SK-N-SH treated with all-trans-retinoic acid at 6 μM for 48 hours (cell line): ENCODE measurements around the gene GRK7.
"Not testable (repeated sequence)": the region's sequence is repeated elsewhere in the genome, so short reads cannot be mapped to it uniquely, and the experiment has no call there.

Source experiments
- ATAC-seq: fragments of 200-7000 bp; cut with Tn5 transposase; 3 replicates; pipeline ENCODE4 v1.9.1; 2020; ENCODE audit warnings: mild to moderate bottlenecking, moderate library complexity
- ARNTL ChIP-seq: fragments of 450-650 bp; formaldehyde crosslinking; IDR thresholded peaks from 2 replicates; pipeline ENCODE4 v1.5.0; 2020; ENCODE audit warnings: low read depth, mild to moderate bottlenecking, moderate library complexity, borderline replicate concordance
- BACH2 ChIP-seq: fragments of 250-450 bp; sonication (Bioruptor Pico); IDR thresholded peaks from 2 replicates; pipeline ENCODE4 v1.9.0; 2021; ENCODE audit warnings: mild to moderate bottlenecking, borderline replicate concordance
- CSDC2 ChIP-seq: fragments of 250-450 bp; sonication (Bioruptor Pico); IDR thresholded peaks from 2 replicates; pipeline ENCODE4 v1.5.0; 2020; ENCODE audit warnings: mild to moderate bottlenecking, moderate library complexity
- ESRRG ChIP-seq: fragments of 250-450 bp; sonication (Bioruptor Pico); IDR thresholded peaks from 2 replicates; pipeline ENCODE4 v1.6.1; 2021; ENCODE audit warnings: mild to moderate bottlenecking
- GLIS3 ChIP-seq: fragments of 250-450 bp; sonication (Bioruptor Pico); IDR thresholded peaks from 2 replicates; pipeline ENCODE4 v1.5.0; 2020; ENCODE audit warnings: mild to moderate bottlenecking, moderate library complexity
- ISL1 ChIP-seq: fragments of 250-450 bp; sonication (Bioruptor Pico); IDR thresholded peaks from 2 replicates; pipeline ENCODE4 v2.1.2; 2022; ENCODE audit warnings: mild to moderate bottlenecking, moderate library complexity
- OSR1 ChIP-seq: fragments of 250-450 bp; sonication (Bioruptor Pico); IDR thresholded peaks from 2 replicates; pipeline ENCODE4 v1.8.0; 2022; ENCODE audit warnings: moderate library complexity, mild to moderate bottlenecking, inconsistent platforms
- PPARA ChIP-seq: fragments of 250-450 bp; sonication (Bioruptor Pico); IDR thresholded peaks from 2 replicates; pipeline ENCODE4 v1.5.0; 2020; ENCODE audit warnings: mild to moderate bottlenecking, borderline replicate concordance
- SNAI2 ChIP-seq: fragments of 250-450 bp; sonication (Bioruptor Pico); IDR thresholded peaks from 2 replicates; pipeline ENCODE4 v1.5.0; 2020; ENCODE audit warnings: mild to moderate bottlenecking, moderate library complexity
- TCF4 ChIP-seq: fragments of 250-450 bp; sonication (Bioruptor Pico); IDR thresholded peaks from 2 replicates; pipeline ENCODE4 v1.8.0; 2021; ENCODE audit warnings: mild to moderate bottlenecking, moderate library complexity, borderline replicate concordance
- TOX ChIP-seq: fragments of 250-450 bp; sonication (Bioruptor Pico); IDR thresholded peaks from 2 replicates; pipeline ENCODE4 v1.8.0; 2021; ENCODE audit warnings: mild to moderate bottlenecking, moderate library complexity, borderline replicate concordance
- ZC3H10 ChIP-seq: fragments of 250-450 bp; sonication (Bioruptor Pico); IDR thresholded peaks from 2 replicates; pipeline ENCODE4 v1.5.1; 2021; ENCODE audit warnings: mild to moderate bottlenecking, moderate library complexity
- ZFP3 ChIP-seq: fragments of 250-450 bp; sonication (Bioruptor Pico); IDR thresholded peaks from 2 replicates; pipeline ENCODE4 v1.5.0; 2020; ENCODE audit warnings: mild to moderate bottlenecking, moderate library complexity
- ZFP30 ChIP-seq: fragments of 450-650 bp; formaldehyde crosslinking; IDR thresholded peaks from 2 replicates; pipeline ENCODE4 v1.5.0; 2022; ENCODE audit warnings: mild to moderate bottlenecking, moderate library complexity
- ZNF565 ChIP-seq: fragments of 450-650 bp; formaldehyde crosslinking; conservative IDR thresholded peaks from 2 replicates; pipeline ENCODE4 v1.5.0; 2020; ENCODE audit warnings: low read depth, mild to moderate bottlenecking, moderate library complexity
- ZNF70 ChIP-seq: fragments of 450-650 bp; formaldehyde crosslinking; IDR thresholded peaks from 2 replicates; pipeline ENCODE4 v1.5.0; 2020; ENCODE audit warnings: mild to moderate bottlenecking, moderate library complexity
- ZNF8 ChIP-seq: fragments of 450-650 bp; formaldehyde crosslinking; IDR thresholded peaks from 2 replicates; pipeline ENCODE4 v1.5.0; 2020; ENCODE audit warnings: mild to moderate bottlenecking, moderate library complexity
- TF ChIP-seq, protein P1 (sequence below): fragments of 250-450 bp; sonication (Bioruptor Pico); IDR thresholded peaks from 2 replicates; pipeline ENCODE4 v1.5.1; 2020; ENCODE audit warnings: low read depth, mild to moderate bottlenecking, moderate library complexity
- TF ChIP-seq, protein P2 (sequence below): fragments of 250-450 bp; sonication (Bioruptor Pico); IDR thresholded peaks from 2 replicates; pipeline ENCODE4 v1.8.0; 2020; ENCODE audit warnings: mild to moderate bottlenecking, moderate library complexity, borderline replicate concordance
- TF ChIP-seq, protein P3 (sequence below): fragments of 250-450 bp; sonication (Bioruptor Pico); IDR thresholded peaks from 2 replicates; pipeline ENCODE4 v1.5.1; 2021; ENCODE audit warnings: mild to moderate bottlenecking, moderate library complexity
- TF ChIP-seq, protein P4 (sequence below): fragments of 250-450 bp; sonication (Bioruptor Pico); IDR thresholded peaks from 2 replicates; pipeline ENCODE4 v1.8.0; 2021; ENCODE audit warnings: low read depth, mild to moderate bottlenecking, moderate library complexity, borderline replicate concordance

GRK7 gene

DNA sequence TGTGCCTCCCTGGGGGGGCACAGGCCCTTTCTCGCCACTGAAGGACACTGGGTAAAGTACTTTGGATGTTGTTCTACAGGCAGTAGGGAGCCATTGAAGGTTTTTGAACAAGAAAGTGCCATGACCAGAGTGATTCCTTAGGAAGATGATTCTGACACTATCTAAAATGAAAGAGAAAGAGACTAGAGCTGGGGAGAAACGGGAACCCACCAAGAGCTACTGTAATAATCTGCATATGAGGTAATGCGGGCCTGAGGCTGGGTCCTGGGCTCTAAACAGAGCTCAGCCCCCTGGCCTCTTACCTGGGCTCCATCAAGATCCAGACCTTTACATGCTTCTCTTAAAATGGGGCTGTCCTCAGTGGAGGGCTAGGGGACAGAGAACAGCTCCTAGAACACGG, 24.9 kb downstream of the GRK7 start:
- TF ChIP-seq TOX (CRISPR knock-in tag) (no peak), PPARA (CRISPR knock-in tag) (no peak), TCF4 (CRISPR knock-in tag) (no peak), CSDC2 (CRISPR knock-in tag) (no peak), ZC3H10 (CRISPR knock-in tag) (no peak), ZNF565 (no peak), GLIS3 (CRISPR knock-in tag) (no peak), BACH2 (no peak), ESRRG (CRISPR knock-in tag) (no peak)
- TF ChIP-seq, protein P1, sequence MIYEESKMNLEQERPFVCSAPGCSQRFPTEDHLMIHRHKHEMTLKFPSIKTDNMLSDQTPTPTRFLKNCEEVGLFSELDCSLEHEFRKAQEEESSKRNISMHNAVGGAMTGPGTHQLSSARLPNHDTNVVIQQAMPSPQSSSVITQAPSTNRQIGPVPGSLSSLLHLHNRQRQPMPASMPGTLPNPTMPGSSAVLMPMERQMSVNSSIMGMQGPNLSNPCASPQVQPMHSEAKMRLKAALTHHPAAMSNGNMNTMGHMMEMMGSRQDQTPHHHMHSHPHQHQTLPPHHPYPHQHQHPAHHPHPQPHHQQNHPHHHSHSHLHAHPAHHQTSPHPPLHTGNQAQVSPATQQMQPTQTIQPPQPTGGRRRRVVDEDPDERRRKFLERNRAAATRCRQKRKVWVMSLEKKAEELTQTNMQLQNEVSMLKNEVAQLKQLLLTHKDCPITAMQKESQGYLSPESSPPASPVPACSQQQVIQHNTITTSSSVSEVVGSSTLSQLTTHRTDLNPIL (CRISPR knock-in tag): no peak
- TF ChIP-seq, protein P2, sequence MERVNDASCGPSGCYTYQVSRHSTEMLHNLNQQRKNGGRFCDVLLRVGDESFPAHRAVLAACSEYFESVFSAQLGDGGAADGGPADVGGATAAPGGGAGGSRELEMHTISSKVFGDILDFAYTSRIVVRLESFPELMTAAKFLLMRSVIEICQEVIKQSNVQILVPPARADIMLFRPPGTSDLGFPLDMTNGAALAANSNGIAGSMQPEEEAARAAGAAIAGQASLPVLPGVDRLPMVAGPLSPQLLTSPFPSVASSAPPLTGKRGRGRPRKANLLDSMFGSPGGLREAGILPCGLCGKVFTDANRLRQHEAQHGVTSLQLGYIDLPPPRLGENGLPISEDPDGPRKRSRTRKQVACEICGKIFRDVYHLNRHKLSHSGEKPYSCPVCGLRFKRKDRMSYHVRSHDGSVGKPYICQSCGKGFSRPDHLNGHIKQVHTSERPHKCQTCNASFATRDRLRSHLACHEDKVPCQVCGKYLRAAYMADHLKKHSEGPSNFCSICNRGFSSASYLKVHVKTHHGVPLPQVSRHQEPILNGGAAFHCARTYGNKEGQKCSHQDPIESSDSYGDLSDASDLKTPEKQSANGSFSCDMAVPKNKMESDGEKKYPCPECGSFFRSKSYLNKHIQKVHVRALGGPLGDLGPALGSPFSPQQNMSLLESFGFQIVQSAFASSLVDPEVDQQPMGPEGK (CRISPR knock-in tag): no peak
- ATAC-seq: no peak

DNA sequence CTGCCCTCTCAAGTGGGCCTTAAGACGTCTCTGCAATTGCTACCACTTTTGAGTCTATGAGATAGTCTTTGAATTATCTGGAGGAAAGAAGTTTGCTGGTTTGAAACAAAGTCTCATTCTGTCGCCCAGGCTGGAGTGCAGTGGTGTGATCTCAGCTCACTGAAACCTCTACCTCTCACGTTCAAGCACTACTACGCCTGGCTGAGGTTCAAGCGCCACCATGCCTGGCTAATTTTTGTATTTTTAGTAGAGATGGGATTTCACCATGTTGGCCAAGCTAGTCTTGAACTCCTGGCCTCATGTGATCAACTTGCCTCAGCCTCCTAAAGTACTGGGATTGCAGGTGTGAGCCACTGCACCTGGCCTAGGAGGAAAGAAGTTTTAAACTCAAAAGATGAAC, 25.5 kb downstream of the GRK7 start:
- ATAC-seq: not testable (repeated sequence)

DNA sequence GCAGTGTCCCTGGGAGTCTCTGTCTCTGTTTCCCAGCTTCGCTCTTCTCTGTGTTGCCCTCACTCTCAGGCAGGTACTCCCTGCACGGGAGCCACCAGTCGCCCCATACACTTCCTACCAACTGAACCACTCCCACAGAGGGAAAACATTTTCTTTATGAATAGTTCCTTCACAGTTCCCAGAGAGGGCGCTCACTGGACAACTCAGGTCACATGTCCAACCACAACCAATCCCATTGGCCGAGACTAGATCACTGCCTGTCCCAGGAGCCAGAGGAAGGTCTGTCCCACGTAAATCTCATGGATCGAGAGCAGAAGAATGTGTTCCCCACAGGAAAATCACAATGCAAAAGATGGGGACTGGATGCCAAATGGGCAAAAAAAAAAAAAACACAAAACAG, 26.1 kb downstream of the GRK7 start:
- peak; percentile 38; the same call in 1 of the 3 replicates for ATAC-seq
- TF ChIP-seq CSDC2 (CRISPR knock-in tag) (no peak), TOX (CRISPR knock-in tag) (no peak), ZNF8 (CRISPR knock-in tag) (no peak), ZFP30 (no peak), ZC3H10 (CRISPR knock-in tag) (no peak), ZFP3 (CRISPR knock-in tag) (no peak), GLIS3 (CRISPR knock-in tag) (no peak), ISL1 (CRISPR knock-in tag) (no peak), BACH2 (no peak), SNAI2 (no peak), ARNTL (CRISPR knock-in tag) (no peak), ZNF70 (no peak), OSR1 (CRISPR knock-in tag) (no peak)
- TF ChIP-seq, protein P3, sequence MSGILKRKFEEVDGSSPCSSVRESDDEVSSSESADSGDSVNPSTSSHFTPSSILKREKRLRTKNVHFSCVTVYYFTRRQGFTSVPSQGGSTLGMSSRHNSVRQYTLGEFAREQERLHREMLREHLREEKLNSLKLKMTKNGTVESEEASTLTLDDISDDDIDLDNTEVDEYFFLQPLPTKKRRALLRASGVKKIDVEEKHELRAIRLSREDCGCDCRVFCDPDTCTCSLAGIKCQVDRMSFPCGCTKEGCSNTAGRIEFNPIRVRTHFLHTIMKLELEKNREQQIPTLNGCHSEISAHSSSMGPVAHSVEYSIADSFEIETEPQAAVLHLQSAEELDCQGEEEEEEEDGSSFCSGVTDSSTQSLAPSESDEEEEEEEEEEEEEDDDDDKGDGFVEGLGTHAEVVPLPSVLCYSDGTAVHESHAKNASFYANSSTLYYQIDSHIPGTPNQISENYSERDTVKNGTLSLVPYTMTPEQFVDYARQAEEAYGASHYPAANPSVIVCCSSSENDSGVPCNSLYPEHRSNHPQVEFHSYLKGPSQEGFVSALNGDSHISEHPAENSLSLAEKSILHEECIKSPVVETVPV: no peak
- TF ChIP-seq, protein P1 (CRISPR knock-in tag): no peak
- TF ChIP-seq, protein P4, sequence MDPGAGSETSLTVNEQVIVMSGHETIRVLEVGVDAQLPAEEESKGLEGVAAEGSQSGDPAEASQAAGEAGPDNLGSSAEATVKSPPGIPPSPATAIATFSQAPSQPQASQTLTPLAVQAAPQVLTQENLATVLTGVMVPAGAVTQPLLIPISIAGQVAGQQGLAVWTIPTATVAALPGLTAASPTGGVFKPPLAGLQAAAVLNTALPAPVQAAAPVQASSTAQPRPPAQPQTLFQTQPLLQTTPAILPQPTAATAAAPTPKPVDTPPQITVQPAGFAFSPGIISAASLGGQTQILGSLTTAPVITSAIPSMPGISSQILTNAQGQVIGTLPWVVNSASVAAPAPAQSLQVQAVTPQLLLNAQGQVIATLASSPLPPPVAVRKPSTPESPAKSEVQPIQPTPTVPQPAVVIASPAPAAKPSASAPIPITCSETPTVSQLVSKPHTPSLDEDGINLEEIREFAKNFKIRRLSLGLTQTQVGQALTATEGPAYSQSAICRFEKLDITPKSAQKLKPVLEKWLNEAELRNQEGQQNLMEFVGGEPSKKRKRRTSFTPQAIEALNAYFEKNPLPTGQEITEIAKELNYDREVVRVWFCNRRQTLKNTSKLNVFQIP (CRISPR knock-in tag): no peak
- TF ChIP-seq, protein P2 (CRISPR knock-in tag): no peak
